ENCODE results near the gene SHE.

DNA sequence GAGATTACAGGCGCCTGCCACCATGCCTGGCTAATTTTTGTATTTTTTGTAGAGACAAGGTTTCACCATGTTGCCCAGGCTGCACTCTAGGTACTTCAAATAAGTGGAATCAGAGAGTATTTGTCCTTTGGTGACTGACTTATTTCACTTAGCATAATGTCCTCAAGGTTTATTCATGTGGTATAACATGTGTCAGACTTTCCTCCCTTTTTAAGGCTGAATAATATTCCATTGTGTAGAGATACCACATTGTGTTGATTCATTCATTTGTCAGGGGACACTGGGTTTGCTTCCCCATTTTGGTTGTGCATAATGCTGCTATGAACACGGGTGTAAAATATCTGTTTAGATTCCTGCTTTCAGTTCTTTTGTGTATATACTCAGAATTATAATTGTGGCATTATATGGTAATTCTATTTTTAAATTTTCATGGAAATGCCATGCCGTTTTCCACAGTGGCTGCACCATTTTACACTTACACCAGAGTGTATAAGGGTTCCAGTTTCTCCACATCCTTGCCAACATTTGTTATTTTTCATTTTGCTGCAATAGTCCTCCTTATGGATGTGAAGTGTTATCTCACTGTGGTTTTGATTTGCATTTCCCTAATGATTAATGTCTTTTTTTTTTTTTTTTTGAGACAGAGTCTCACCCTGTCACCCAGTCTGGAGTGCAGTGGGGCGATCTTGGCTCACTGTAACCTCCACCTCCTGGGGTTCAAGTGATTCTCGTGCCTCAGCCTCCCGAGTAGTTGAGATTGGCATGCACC lies 62.0 kb downstream of the SHE start:
- TF ChIP-seq, protein P1, sequence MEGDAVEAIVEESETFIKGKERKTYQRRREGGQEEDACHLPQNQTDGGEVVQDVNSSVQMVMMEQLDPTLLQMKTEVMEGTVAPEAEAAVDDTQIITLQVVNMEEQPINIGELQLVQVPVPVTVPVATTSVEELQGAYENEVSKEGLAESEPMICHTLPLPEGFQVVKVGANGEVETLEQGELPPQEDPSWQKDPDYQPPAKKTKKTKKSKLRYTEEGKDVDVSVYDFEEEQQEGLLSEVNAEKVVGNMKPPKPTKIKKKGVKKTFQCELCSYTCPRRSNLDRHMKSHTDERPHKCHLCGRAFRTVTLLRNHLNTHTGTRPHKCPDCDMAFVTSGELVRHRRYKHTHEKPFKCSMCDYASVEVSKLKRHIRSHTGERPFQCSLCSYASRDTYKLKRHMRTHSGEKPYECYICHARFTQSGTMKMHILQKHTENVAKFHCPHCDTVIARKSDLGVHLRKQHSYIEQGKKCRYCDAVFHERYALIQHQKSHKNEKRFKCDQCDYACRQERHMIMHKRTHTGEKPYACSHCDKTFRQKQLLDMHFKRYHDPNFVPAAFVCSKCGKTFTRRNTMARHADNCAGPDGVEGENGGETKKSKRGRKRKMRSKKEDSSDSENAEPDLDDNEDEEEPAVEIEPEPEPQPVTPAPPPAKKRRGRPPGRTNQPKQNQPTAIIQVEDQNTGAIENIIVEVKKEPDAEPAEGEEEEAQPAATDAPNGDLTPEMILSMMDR (conservative IDR thresholded peaks at IDR 0.05 in 1 of 2, IDR thresholded peaks at IDR 0.05 in 1 of 2; ENCODE audit: low read depth in 1 of 2, low read length in 2 of 2): no peak
- no peak for TF ChIP-seq EZH2 (IDR thresholded peaks at IDR 0.05; ENCODE audit: low read length, missing control alignments)

All from fibroblast of lung (primary cell).